Epithelial cell of esophagus (primary cell): ENCODE data around the gene CELF1.
A peak's percentile ranks its signal among the peaks of the same experiment; 100 is the strongest.

Experiments used
- DNase-seq: peaks from one replicate; pipeline ENCODE4 v3.0.0; 2010; ENCODE audit warnings: low read depth
- H3K4me3 ChIP-seq: 2 replicates; pipeline ENCODE4 v1.5.1; 2011; ENCODE audit warnings: mild to moderate bottlenecking, low read length, control low read depth
- CTCF ChIP-seq: IDR thresholded peaks from 2 replicates; pipeline ENCODE4 v1.5.1; 2011; ENCODE audit warnings: low read depth, mild to moderate bottlenecking, low read length, control low read depth, inconsistent platforms; ENCODE audit not compliant: insufficient read depth; ENCODE audit errors: missing control alignments

Gene CELF1

GRCh38 chr11:47587723-47588326 lies 34.9 kb upstream of the CELF1 start:
- H3K4me3 ChIP-seq = no peak overlapping the region
- TF ChIP-seq CTCF = no peak
- no peak for DNase-seq

- TF ChIP-seq CTCF = no peak
These were observed 34.2 kb upstream of the CELF1 start for GRCh38 chr11:47587039-47587716.

GRCh38 chr11:47586098-47586855 lies 33.3 kb upstream of the CELF1 start, which contains the start of gene FAM180B:
Gene FAM180B, plus strand, starts transcription at chr11:47586678. Its CDS starts 91 bp downstream, at chr11:47586769.
- no peak for TF ChIP-seq CTCF
- no peak for DNase-seq
- H3K4me3 ChIP-seq = no peak within 1 kb of the TSS

More at GRCh38 chr11:47587039-47587716, 34.2 kb upstream of the CELF1 start:
- no peak for DNase-seq
- H3K4me3 ChIP-seq = no peak overlapping the region

- no peak overlapping the region for H3K4me3 ChIP-seq
- TF ChIP-seq CTCF = no peak
- no peak for DNase-seq
These were observed 30.9 kb upstream of the CELF1 start for GRCh38 chr11:47583844-47584243.

- peak within 1 kb of the TSS; percentile 70 for H3K4me3 ChIP-seq
- peak; percentile 92 for DNase-seq
- no peak for TF ChIP-seq CTCF
These were observed 25.9 kb upstream of the CELF1 start, which contains the start of the genes KBTBD4 and NDUFS3 for GRCh38 chr11:47578524-47579494. Gene KBTBD4, minus strand, starts transcription at chr11:47578970. Its CDS starts 19 bp downstream, at chr11:47578951. Gene NDUFS3, plus strand, starts transcription at chr11:47579074. Its CDS starts 18 bp downstream, at chr11:47579092.

GRCh38 chr11:47577460-47578041 lies 24.6 kb upstream of the CELF1 start:
- H3K4me3 ChIP-seq = peak overlapping the region; percentile 70
- DNase-seq = no peak
- TF ChIP-seq CTCF = no peak
